HG03103 (cell line): Measurements from ENCODE around the gene VDAC2.
"Not testable (repeated sequence)": the region's sequence is repeated elsewhere in the genome, so short reads cannot be mapped to it uniquely, and the experiment has no call there.

ENCODE experiments used
- ATAC-seq: cut with Tn5 transposase; IDR thresholded peaks from one replicate; pipeline ENCODE4 v1.9.1; 2021; ENCODE audit warnings: low read depth; ENCODE audit not compliant: unreplicated experiment

The VDAC2 gene

GRCh38 chr10:75210282-75211006 lies at the start of gene VDAC2:
TSS of gene VDAC2 (plus strand) at chr10:75210796. CDS start at chr10:75211159, 363 bp downstream.
- peak; percentile 81 for ATAC-seq

GRCh38 chr10:75165684-75166622 lies 44.6 kb upstream of the VDAC2 start:
- ATAC-seq: peak; percentile 84

GRCh38 chr10:75166623-75166972 lies 44.0 kb upstream of the VDAC2 start:
- ATAC-seq: peak; percentile 24

- ATAC-seq: no peak
Measured at GRCh38 chr10:75168275-75168674, 42.3 kb upstream of the VDAC2 start.

- no peak for ATAC-seq
Measured at GRCh38 chr10:75170215-75170614, 40.4 kb upstream of the VDAC2 start.

GRCh38 chr10:75175046-75175445 lies 35.5 kb upstream of the VDAC2 start:
- no peak for ATAC-seq

- no peak for ATAC-seq
Measured at GRCh38 chr10:75176046-75176445, 34.5 kb upstream of the VDAC2 start.

GRCh38 chr10:75176736-75177135 lies 33.9 kb upstream of the VDAC2 start:
- no peak for ATAC-seq

GRCh38 chr10:75179657-75180177 lies 30.9 kb upstream of the VDAC2 start:
- no peak for ATAC-seq

GRCh38 chr10:75180592-75180991 lies 30.0 kb upstream of the VDAC2 start:
- ATAC-seq: no peak

- ATAC-seq: no peak
Measured at GRCh38 chr10:75181073-75181472, 29.5 kb upstream of the VDAC2 start.

- ATAC-seq: no peak
Measured at GRCh38 chr10:75186310-75186709, 24.3 kb upstream of the VDAC2 start.

- ATAC-seq: no peak
Measured at GRCh38 chr10:75187961-75188426, 22.6 kb upstream of the VDAC2 start.

GRCh38 chr10:75188522-75188921 lies 22.1 kb upstream of the VDAC2 start:
- ATAC-seq: not testable (repeated sequence)

GRCh38 chr10:75189266-75190096 lies 21.1 kb upstream of the VDAC2 start:
- ATAC-seq: no peak

GRCh38 chr10:75191821-75192568 lies 18.6 kb upstream of the VDAC2 start:
- ATAC-seq: no peak

GRCh38 chr10:75194625-75195024 lies 16.0 kb upstream of the VDAC2 start:
- not testable (repeated sequence) for ATAC-seq

- ATAC-seq: no peak
Measured at GRCh38 chr10:75195035-75195763, 15.4 kb upstream of the VDAC2 start.

GRCh38 chr10:75197066-75197465 lies 13.5 kb upstream of the VDAC2 start:
- no peak for ATAC-seq
